Thymus (tissue), 11 donors: ENCODE data around the gene NBDY. TPM values are rescaled to one million over a fixed set of nuclear protein-coding genes. Genes with fewer than 3 reads are reported as not detected.

Source experiments
- DNase-seq, 9 donors: peaks; one replicate each; pipeline ENCODE4 v3.0.0-alpha.2; 2013; ENCODE audit warnings: low spot score in 9 of 9, low read depth in 6 of 9, missing footprints in 1 of 9
- H3K27ac ChIP-seq, 2 donors: one replicate each; pipeline ENCODE4 v1.5.1; 2013; ENCODE audit warnings: control low read depth in 1 of 2, low read depth in 1 of 2, low read length in 1 of 2, mild to moderate bottlenecking in 1 of 2, moderate library complexity in 1 of 2
- H3K27me3 ChIP-seq, 2 donors: one replicate each; pipeline ENCODE4 v1.5.1; 2013; ENCODE audit warnings: low read length in 1 of 2; ENCODE audit not compliant: control insufficient read depth in 2 of 2, insufficient read depth in 1 of 2
- H3K36me3 ChIP-seq, 2 donors: one replicate each; pipeline ENCODE4 v1.5.1; 2013; ENCODE audit warnings: low read length in 1 of 2, mild to moderate bottlenecking in 1 of 2, moderate library complexity in 1 of 2; ENCODE audit not compliant: control insufficient read depth in 2 of 2, insufficient read depth in 2 of 2
- H3K4me1 ChIP-seq, 2 donors: one replicate each; pipeline ENCODE4 v1.5.1; 2013; ENCODE audit warnings: low read length in 2 of 2; ENCODE audit not compliant: control insufficient read depth in 2 of 2, insufficient read depth in 2 of 2
- H3K4me3 ChIP-seq, 2 donors: one replicate each; pipeline ENCODE4 v1.5.1; 2013; ENCODE audit warnings: low read length in 2 of 2, control low read depth in 1 of 2, mild to moderate bottlenecking in 1 of 2
- H3K9me3 ChIP-seq, 2 donors: one replicate each; pipeline ENCODE4 v1.5.1; 2013; ENCODE audit warnings: low read length in 1 of 2, mild to moderate bottlenecking in 1 of 2; ENCODE audit not compliant: control insufficient read depth in 2 of 2, insufficient read depth in 1 of 2
- WGBS: extraction: QIAGEN DNeasy Blood & Tissue Kit; methylation state at CpG from one replicate; pipeline ENCODE4 v1.1.7; 2013; 5-methylcytosine and 5-hydroxymethylcytosine counted together
- polyA plus RNA-seq: library from polyadenylated mRNA; stranded (reverse); fragments of 200-250 nt; gene quantifications from one replicate; pipeline ENCODE4 v1.2.3, GENCODE V29; 2013
- total RNA-seq: library from RNA; stranded (reverse); fragments of 120-200 nt; gene quantifications from one replicate; pipeline ENCODE4 v1.2.4, GENCODE V29; 2013
- donor health status: healthy.

NBDY gene
- total and polyA plus RNA-seq, 2 donors, result 13.9 to 32.6 TPM

GRCh38 chrX:56782352-56782751, 53.3 kb downstream of the NBDY start:
- 86% methylated on average over 2 of the region's 2 CpGs for whole genome bisulfite sequencing
- H3K27ac ChIP-seq, result no peak overlapping the region
- no peaks in the 10 kb centered on the region for H3K27me3 ChIP-seq
- no peaks in the 10 kb centered on the region for H3K9me3 ChIP-seq
- DNase-seq, result peak in 1 of 9 donors; percentile 44
- H3K36me3 ChIP-seq, result peaks cover 0 to 3% of the 10 kb centered on the region in 2 donors
- no peak overlapping the region for H3K4me3 ChIP-seq
- H3K4me1 ChIP-seq, result peaks cover 0 to 27% of the 10 kb centered on the region in 2 donors

GRCh38 chrX:56782791-56783449, 53.9 kb downstream of the NBDY start:
- peak in 1 of 9 donors; percentile 22 for DNase-seq
- Histone ChIP-seq H3K4me1 (peaks cover 0 to 33% of the 10 kb centered on the region in 2 donors), H3K9me3 (no peaks in the 10 kb centered on the region), H3K36me3 (peaks cover 0 to 9% of the 10 kb centered on the region in 2 donors), H3K4me3 (peak overlapping the region in 1 of 2 donors; percentile 39), H3K27ac (peak overlapping the region in 1 of 2 donors; percentile 56), H3K27me3 (no peaks in the 10 kb centered on the region)
- WGBS, result 98% methylated on average over 17 of the region's 17 CpGs

- no peaks in the 10 kb centered on the region for H3K9me3 ChIP-seq
- H3K27ac ChIP-seq, result peak overlapping the region in 1 of 2 donors; percentile 56
- WGBS, result 97% methylated on average over 12 of the region's 12 CpGs
- H3K27me3 ChIP-seq, result no peaks in the 10 kb centered on the region
- peaks cover 0 to 12% of the 10 kb centered on the region in 2 donors for H3K36me3 ChIP-seq
- DNase-seq, result peak in 3 of 9 donors; percentile 85 to 94 (median 90)
- peaks cover 0 to 37% of the 10 kb centered on the region in 2 donors for H3K4me1 ChIP-seq
- peak overlapping the region in 1 of 2 donors; percentile 39 for H3K4me3 ChIP-seq
Observed at GRCh38 chrX:56783450-56783831, 54.4 kb downstream of the NBDY start.

GRCh38 chrX:56783996-56784620, 55.1 kb downstream of the NBDY start:
- Histone ChIP-seq H3K27me3 (no peaks in the 10 kb centered on the region), H3K4me3 (no peak overlapping the region), H3K4me1 (peaks cover 0 to 42% of the 10 kb centered on the region in 2 donors), H3K36me3 (peaks cover 0 to 12% of the 10 kb centered on the region in 2 donors), H3K27ac (no peak overlapping the region), H3K9me3 (no peaks in the 10 kb centered on the region)
- DNase-seq, result no peak
- 97% methylated on average over 9 of the region's 9 CpGs for WGBS

- DNase-seq, result no peak
- Histone ChIP-seq H3K27ac (no peak overlapping the region), H3K4me1 (peaks cover 0 to 46% of the 10 kb centered on the region in 2 donors)
Observed at GRCh38 chrX:56784666-56785065, 55.6 kb downstream of the NBDY start.

GRCh38 chrX:56785442-56785841, 56.4 kb downstream of the NBDY start:
- WGBS, result 98% methylated on average over 7 of the region's 7 CpGs
- no peaks in the 10 kb centered on the region for H3K27me3 ChIP-seq

More at GRCh38 chrX:56784666-56785065, 55.6 kb downstream of the NBDY start:
- Histone ChIP-seq H3K36me3 (peaks cover 0 to 15% of the 10 kb centered on the region in 2 donors), H3K4me3 (no peak overlapping the region), H3K9me3 (no peaks in the 10 kb centered on the region), H3K27me3 (no peaks in the 10 kb centered on the region)
- over 99% methylated on average over 14 of the region's 14 CpGs for WGBS

GRCh38 chrX:56786889-56787733, 58.1 kb downstream of the NBDY start:
- 97% methylated on average over 9 of the region's 9 CpGs for WGBS
- no peak overlapping the region for H3K27ac ChIP-seq
- H3K4me1 ChIP-seq, result peaks cover 0 to 34% of the 10 kb centered on the region in 2 donors
- no peak overlapping the region for H3K4me3 ChIP-seq
- peaks cover 0 to 16% of the 10 kb centered on the region in 2 donors for H3K36me3 ChIP-seq
- H3K9me3 ChIP-seq, result no peaks in the 10 kb centered on the region
- no peak for DNase-seq
- no peaks in the 10 kb centered on the region for H3K27me3 ChIP-seq

More at GRCh38 chrX:56785442-56785841, 56.4 kb downstream of the NBDY start:
- H3K36me3 ChIP-seq, result peaks cover 0 to 16% of the 10 kb centered on the region in 2 donors
- no peak overlapping the region for H3K4me3 ChIP-seq
- H3K4me1 ChIP-seq, result peaks cover 0 to 46% of the 10 kb centered on the region in 2 donors
- no peaks in the 10 kb centered on the region for H3K9me3 ChIP-seq
- no peak overlapping the region for H3K27ac ChIP-seq
- DNase-seq, result no peak

GRCh38 chrX:56787734-56788152, 58.7 kb downstream of the NBDY start:
- Histone ChIP-seq H3K27ac (no peak overlapping the region), H3K27me3 (no peaks in the 10 kb centered on the region), H3K4me1 (peaks cover 0 to 36% of the 10 kb centered on the region in 2 donors), H3K36me3 (peaks cover 0 to 20% of the 10 kb centered on the region in 2 donors), H3K9me3 (no peaks in the 10 kb centered on the region), H3K4me3 (no peak overlapping the region)
- DNase-seq, result no peak
- 99% methylated on average over 5 of the region's 5 CpGs for WGBS
